Muscle of leg (tissue), 11 donors: ENCODE data around the gene HGF. TPM values are rescaled to one million over a fixed set of nuclear protein-coding genes. Genes with fewer than 3 reads are reported as not detected.

Source experiments
- DNase-seq: peaks from one replicate; pipeline ENCODE4 v3.0.0; 2013
- H3K27ac ChIP-seq: one replicate; pipeline ENCODE4 v1.5.1; 2013; ENCODE audit warnings: mild to moderate bottlenecking, low read length, control low read depth
- H3K27me3 ChIP-seq: one replicate; pipeline ENCODE4 v1.6.1; 2013; ENCODE audit warnings: low read length; ENCODE audit not compliant: control insufficient read depth, insufficient read depth
- H3K36me3 ChIP-seq: one replicate; pipeline ENCODE4 v1.6.1; 2013; ENCODE audit warnings: low read length; ENCODE audit not compliant: control insufficient read depth, insufficient read depth
- H3K4me1 ChIP-seq: one replicate; pipeline ENCODE4 v1.6.1; 2013; ENCODE audit warnings: low read length; ENCODE audit not compliant: control insufficient read depth, insufficient read depth
- H3K4me3 ChIP-seq: one replicate; pipeline ENCODE4 v1.5.1; 2013; ENCODE audit warnings: low read length, control low read depth
- H3K9me3 ChIP-seq: replicated peaks from 2 replicates; pipeline ENCODE4 v1.6.1; 2013; ENCODE audit warnings: low read depth, low read length; ENCODE audit not compliant: control insufficient read depth
- WGBS: methylation state at CpG from one replicate; pipeline ENCODE4 v1.1.5; 2013; ENCODE audit warnings: missing lambda C conversion rate; ENCODE audit not compliant: insufficient coverage; 5-methylcytosine and 5-hydroxymethylcytosine counted together
- polyA plus RNA-seq, 8 donors: library from polyadenylated mRNA; unstranded; fragments of 120-200 nt; gene quantifications; one replicate each; pipeline versions ENCODE4 v1.2.1 to v1.2.3, GENCODE V29; 2013; ENCODE audit warnings: inconsistent platforms in 1 of 8, low replicate concordance in 1 of 8; ENCODE audit not compliant: insufficient read length in 8 of 8, insufficient read depth in 1 of 8
- total RNA-seq: library from RNA; stranded (reverse); fragments of 120-200 nt; gene quantifications from one replicate; pipeline ENCODE4 v1.2.4, GENCODE V29; 2013

Gene HGF
- total and polyA plus RNA-seq, 9 donors = 2.8 to 7.5 (median 5.2) TPM

- no peak overlapping the region for H3K27ac ChIP-seq
- no peaks in the 10 kb centered on the region for H3K36me3 ChIP-seq
- WGBS = no CpG with 5 or more reads among the region's 2 CpGs
- DNase-seq = no peak
- no peaks in the 10 kb centered on the region for H3K9me3 ChIP-seq
- no peaks in the 10 kb centered on the region for H3K27me3 ChIP-seq
- H3K4me1 ChIP-seq = no peaks in the 10 kb centered on the region
- no peak overlapping the region for H3K4me3 ChIP-seq
Observed at GRCh38 chr7:81705206-81705605, 64.6 kb downstream of the HGF start.

- Histone ChIP-seq H3K4me1 (no peaks in the 10 kb centered on the region), H3K27me3 (no peaks in the 10 kb centered on the region), H3K27ac (no peak overlapping the region), H3K36me3 (no peaks in the 10 kb centered on the region), H3K9me3 (no peaks in the 10 kb centered on the region), H3K4me3 (no peak overlapping the region)
- WGBS = no CpG with 5 or more reads among the region's 3 CpGs
- DNase-seq = no peak
Observed at GRCh38 chr7:81704595-81704994, 65.3 kb downstream of the HGF start.

- H3K36me3 ChIP-seq = no peaks in the 10 kb centered on the region
- no peak for DNase-seq
- no peaks in the 10 kb centered on the region for H3K27me3 ChIP-seq
- no peaks in the 10 kb centered on the region for H3K4me1 ChIP-seq
- H3K4me3 ChIP-seq = no peak overlapping the region
- no peaks in the 10 kb centered on the region for H3K9me3 ChIP-seq
- H3K27ac ChIP-seq = no peak overlapping the region
Observed at GRCh38 chr7:81698965-81699364, 70.9 kb downstream of the HGF start.

- no peak for DNase-seq
- H3K27ac ChIP-seq = no peak overlapping the region
- no peaks in the 10 kb centered on the region for H3K36me3 ChIP-seq
- no peaks in the 10 kb centered on the region for H3K4me1 ChIP-seq
- WGBS = no CpG with 5 or more reads among the region's 3 CpGs
- H3K9me3 ChIP-seq = no peaks in the 10 kb centered on the region
- H3K4me3 ChIP-seq = no peak overlapping the region
- H3K27me3 ChIP-seq = no peaks in the 10 kb centered on the region
Observed at GRCh38 chr7:81694711-81695110, 75.1 kb downstream of the HGF start.

GRCh38 chr7:81693894-81694293 is 76.0 kb downstream of the HGF start:
- WGBS = no CpG with 5 or more reads among the region's 1 CpG
- H3K27me3 ChIP-seq = no peaks in the 10 kb centered on the region
- H3K9me3 ChIP-seq = no peaks in the 10 kb centered on the region
- no peak for DNase-seq
- H3K27ac ChIP-seq = no peak overlapping the region
- no peak overlapping the region for H3K4me3 ChIP-seq
- H3K4me1 ChIP-seq = no peaks in the 10 kb centered on the region
- H3K36me3 ChIP-seq = no peaks in the 10 kb centered on the region

GRCh38 chr7:81693080-81693479 is 76.8 kb downstream of the HGF start:
- H3K9me3 ChIP-seq = no peaks in the 10 kb centered on the region
- WGBS = 85% methylated on average over 2 of the region's 2 CpGs
- no peaks in the 10 kb centered on the region for H3K27me3 ChIP-seq
- no peak for DNase-seq
- H3K27ac ChIP-seq = no peak overlapping the region
- H3K36me3 ChIP-seq = no peaks in the 10 kb centered on the region
- H3K4me1 ChIP-seq = no peaks in the 10 kb centered on the region
- no peak overlapping the region for H3K4me3 ChIP-seq

- no peak for DNase-seq
- Histone ChIP-seq H3K9me3 (no peaks in the 10 kb centered on the region), H3K36me3 (no peaks in the 10 kb centered on the region), H3K27ac (no peak overlapping the region), H3K4me3 (no peak overlapping the region), H3K4me1 (no peaks in the 10 kb centered on the region), H3K27me3 (no peaks in the 10 kb centered on the region)
- WGBS = 95% methylated on average over 2 of the region's 3 CpGs
Observed at GRCh38 chr7:81692146-81692905, 77.5 kb downstream of the HGF start.

GRCh38 chr7:81691199-81691821 is 78.5 kb downstream of the HGF start:
- Histone ChIP-seq H3K27me3 (no peaks in the 10 kb centered on the region), H3K36me3 (no peaks in the 10 kb centered on the region), H3K9me3 (no peaks in the 10 kb centered on the region), H3K4me1 (no peaks in the 10 kb centered on the region), H3K27ac (no peak overlapping the region), H3K4me3 (no peak overlapping the region)
- no peak for DNase-seq
- no CpG with 5 or more reads among the region's 4 CpGs for WGBS

- DNase-seq = no peak
- H3K4me1 ChIP-seq = no peaks in the 10 kb centered on the region
- no peak overlapping the region for H3K27ac ChIP-seq
- H3K27me3 ChIP-seq = no peaks in the 10 kb centered on the region
- WGBS = no CpG with 5 or more reads among the region's 3 CpGs
- H3K9me3 ChIP-seq = no peaks in the 10 kb centered on the region
- no peaks in the 10 kb centered on the region for H3K36me3 ChIP-seq
- H3K4me3 ChIP-seq = no peak overlapping the region
Observed at GRCh38 chr7:81690688-81691087, 79.2 kb downstream of the HGF start.

- Histone ChIP-seq H3K4me3 (no peak overlapping the region), H3K27me3 (no peaks in the 10 kb centered on the region), H3K27ac (no peak overlapping the region), H3K9me3 (no peaks in the 10 kb centered on the region), H3K4me1 (peaks cover under 1% of the 10 kb centered on the region), H3K36me3 (no peaks in the 10 kb centered on the region)
- peak; percentile 48 for DNase-seq
- 0% methylated on average over 1 of the region's 5 CpGs for WGBS
Observed at GRCh38 chr7:81690251-81690650, 79.6 kb downstream of the HGF start.
